GM21723 (cell line): ENCODE data around the gene TPRG1.

ENCODE experiments used
- ATAC-seq: cut with Tn5 transposase; IDR thresholded peaks from one replicate; pipeline ENCODE4 v1.9.1; 2021; ENCODE audit warnings: mild to moderate bottlenecking, moderate library complexity; ENCODE audit not compliant: unreplicated experiment

The TPRG1 gene

DNA sequence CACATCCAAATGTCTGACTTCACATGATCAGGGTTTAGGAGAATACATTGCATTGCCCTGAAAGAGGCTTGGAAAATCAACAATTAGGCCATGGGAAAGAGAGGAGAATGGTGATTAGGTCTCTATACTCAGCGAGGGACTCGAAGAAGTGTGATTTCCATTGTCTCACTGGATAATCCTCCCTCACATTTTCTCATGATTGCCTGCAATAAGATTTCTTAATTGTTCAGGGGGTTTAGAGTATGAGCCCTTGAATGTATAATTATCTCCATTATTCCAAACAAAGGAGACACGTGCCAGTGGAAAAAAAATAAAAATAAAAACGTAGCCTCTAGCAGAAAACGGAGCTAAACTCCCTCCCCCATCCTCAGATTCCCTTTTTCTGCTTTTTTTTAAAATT, 173.2 kb downstream of the TPRG1 start:
- no peak for ATAC-seq

DNA sequence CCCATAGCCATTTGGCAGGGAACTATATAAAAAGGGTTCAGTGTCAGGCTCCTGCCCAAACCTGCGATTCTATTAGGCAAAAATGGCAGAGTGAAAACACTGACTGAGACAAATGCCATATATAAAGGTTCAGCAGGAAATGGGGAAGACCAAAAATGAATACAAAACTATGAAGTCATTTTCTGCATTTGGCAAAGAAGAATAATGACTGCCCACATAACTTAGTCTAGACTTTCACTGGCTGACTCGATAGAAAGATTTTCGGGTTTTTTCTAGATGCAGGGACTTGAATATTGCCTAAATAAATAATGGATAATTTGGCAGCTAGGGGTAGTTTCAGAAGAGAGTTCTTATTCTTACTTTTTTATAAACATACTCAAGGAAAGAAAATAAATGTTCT, 178.0 kb downstream of the TPRG1 start:
- no peak for ATAC-seq

DNA sequence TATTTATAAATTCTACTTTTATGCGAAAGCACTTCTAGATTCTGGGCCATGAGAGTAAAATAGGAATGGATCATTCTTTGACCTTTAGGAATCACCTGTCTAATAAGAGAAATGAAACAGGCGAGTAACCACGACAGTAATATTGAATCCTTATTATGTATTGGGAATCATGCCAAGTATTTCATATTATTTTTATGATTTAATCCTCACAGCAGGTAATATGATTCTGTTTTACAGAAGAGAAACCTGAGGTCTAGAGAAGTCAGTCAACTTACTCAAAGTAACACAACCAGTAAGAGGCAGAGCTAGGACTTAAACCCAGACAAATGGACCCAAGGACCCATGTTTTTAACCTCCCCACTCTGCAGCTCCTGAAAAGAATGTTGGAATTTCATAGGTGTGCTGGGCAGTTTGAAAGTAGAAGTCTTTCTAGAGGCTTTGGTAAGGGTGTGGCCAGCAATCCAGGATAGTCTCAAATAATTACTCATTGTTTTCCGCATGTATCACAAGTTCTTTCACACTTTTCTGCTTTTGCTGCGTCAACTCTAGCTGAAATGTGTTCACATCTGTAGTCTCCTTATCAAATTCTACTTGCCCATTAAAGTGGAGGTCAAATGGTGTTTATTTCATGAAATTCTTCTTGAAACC, 181.7 kb downstream of the TPRG1 start:
- no peak for ATAC-seq

DNA sequence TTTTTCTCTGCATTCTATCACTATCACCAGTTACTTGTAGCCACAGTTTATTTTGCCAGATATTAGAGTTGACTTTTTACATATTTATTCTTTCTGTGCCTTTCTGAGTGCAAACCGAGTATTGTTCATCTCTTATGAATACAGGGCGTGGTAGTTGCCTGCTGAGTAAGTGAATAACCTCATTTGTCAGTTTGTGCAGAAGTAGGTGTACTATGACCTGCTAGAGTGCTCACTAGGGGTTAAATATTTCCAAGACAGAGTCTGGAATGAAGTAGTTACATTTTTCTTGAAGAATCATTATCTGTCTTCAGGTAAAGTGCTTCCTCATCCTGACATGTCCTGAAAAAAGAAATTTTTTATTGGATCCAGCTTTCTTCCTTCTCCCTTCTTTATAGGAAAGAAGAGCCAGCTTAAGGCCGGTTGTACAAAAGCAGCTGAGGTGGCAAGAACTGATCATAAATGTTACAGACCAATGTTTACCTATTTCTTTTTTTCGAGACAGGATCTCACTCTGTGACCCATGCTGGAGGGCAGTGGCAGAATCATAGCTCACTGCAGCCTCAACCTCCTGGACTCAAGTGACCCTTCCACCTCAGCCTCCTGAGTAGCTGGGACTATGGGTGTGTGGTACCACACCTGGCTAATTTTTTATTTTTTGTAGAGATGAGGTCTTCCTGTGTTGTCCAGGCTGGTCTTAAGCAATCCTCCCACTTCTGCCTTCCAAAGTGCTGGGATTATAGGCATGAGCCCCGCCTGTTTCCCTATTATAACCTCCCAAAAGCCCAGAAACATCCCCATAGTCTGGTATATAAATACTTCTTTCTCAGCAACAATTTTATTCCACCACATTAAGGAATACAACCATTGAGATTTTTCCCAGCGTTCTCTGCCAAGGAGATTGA, 182.5 kb downstream of the TPRG1 start:
- no peak for ATAC-seq

DNA sequence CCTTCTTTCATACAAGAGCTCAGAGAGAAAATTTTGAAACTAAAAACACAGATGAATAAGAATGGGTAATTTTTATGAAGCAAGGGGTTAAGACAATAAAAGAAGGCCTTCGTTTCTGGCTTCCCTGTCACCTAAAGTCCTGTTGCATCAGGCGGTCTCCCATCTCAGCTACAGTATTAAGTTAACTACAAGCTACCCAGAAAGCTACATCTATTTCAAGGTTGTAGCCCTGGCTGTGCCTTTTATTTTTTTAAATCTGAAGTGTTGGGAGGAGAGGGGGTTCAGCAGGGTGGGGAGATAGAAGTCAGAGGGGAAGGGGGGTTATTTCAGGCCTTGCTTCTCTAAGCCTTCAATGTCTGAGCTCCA, 183.3 kb downstream of the TPRG1 start:
- ATAC-seq, result no peak

DNA sequence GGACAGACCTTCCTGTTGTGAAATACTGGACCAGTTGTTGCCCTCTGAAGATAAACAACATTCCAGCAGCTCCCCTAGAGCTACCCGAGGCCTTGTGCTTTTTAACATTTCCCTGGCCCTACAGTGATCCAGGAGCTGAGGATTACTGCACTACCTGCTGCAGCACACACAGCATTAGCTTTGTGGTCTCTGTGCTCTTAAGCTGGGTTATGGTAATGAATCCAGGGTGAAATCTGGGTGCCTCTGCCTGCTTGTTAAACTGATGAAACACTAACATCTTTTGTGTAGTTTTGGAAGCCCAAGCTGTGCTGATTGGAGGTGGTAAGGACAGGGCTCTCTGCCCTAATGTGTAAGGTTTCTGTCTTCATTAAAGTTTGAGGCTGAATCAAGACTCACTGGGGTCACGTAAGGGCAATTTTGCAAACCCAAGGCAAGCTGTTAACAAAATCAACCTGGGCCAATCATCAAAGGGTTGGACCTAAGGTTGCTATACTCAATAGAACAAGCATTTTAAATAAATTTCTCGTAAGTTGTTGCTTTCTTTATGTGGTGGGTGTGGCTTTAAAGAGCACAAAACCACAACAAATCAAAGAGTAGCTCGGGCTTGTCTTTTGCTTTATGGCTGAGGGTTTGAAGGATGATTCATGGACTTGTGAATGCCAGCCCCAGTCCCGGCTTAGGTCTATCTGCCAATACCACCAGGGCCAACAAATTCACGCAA, 183.9 kb downstream of the TPRG1 start:
- ATAC-seq, result no peak

DNA sequence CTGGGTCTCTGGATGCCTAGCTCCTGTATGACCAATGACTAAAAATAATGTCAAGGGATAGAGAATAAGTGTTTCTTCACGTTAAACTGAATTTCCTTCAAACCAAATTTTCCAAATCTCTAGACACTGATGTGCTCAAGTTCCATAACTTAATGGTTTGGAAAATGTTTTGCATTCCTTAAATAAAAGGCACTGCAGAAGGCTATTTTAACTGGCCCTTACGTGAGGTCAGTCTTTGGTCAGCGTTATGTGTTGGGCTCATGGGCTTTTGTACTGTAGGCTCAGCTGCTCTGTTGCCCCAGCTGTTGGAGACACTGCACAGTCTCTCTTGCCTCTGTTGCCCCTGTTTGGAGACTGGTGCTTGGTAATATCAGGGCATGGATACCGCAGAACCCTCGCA, 188.5 kb downstream of the TPRG1 start:
- no peak for ATAC-seq

DNA sequence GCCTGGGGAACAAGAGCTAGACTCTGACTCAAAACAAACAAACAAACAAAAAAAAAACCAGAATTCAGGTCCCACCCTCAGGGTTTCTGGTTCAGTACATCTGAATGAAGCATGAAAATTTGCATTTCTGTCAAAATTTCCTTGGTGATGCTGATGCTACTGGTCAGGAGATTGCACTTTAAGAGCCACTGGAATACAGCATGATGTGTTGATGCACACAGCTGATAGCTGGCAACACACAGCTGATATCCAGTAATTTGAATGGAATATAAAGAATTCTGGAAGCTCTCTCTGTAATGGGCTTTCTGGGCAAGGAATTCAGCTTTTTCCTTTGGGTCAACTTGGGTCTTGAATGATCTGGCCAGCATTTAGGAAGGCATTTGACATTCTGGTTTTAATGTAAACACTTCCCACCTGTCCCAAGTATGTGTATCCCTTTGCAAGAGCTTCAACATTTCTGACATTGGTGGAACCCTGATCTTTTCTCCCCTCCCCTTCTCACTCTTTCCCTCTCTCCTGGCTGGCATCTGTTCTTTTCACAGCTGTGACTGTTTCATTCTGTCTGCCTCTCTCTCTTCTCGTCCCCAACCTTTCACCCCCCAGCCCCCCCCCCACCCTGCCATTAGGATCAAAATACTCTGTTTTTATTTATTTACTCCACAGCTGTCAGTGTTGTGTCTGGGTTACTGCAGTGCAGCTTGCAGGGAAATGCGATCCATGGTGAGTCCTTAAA, 189.5 kb downstream of the TPRG1 start:
- ATAC-seq, result no peak

DNA sequence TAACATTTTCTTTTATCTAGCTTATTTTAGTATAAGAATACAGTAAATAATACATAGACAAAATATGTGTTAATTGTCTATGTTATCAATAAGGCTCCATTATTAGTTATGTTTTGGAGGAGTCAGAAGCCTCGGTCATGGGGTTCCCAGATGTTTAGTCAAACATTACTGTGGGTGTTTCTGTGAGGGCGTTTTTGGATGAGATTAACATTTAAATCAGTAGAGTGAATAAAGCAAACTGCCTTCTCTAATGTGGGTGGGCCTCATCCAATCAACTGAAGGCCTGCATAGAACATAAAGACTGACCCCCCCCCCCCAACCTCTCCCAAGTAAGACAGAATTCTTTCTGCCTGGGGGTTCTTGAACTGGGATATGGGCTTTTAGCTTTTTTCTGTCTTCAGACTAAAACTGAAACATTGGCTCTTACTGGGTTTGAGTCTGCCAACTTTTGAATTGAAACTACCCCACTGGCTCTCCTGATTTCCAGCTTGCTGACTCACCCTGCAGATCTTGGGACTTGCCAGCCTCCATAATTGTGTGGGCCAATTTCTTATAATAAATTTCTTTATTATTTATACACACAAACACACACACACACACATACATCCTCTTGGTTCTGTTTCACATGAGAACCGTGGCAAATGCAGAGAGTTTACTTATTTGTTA, 192.0 kb downstream of the TPRG1 start:
- no peak for ATAC-seq

DNA sequence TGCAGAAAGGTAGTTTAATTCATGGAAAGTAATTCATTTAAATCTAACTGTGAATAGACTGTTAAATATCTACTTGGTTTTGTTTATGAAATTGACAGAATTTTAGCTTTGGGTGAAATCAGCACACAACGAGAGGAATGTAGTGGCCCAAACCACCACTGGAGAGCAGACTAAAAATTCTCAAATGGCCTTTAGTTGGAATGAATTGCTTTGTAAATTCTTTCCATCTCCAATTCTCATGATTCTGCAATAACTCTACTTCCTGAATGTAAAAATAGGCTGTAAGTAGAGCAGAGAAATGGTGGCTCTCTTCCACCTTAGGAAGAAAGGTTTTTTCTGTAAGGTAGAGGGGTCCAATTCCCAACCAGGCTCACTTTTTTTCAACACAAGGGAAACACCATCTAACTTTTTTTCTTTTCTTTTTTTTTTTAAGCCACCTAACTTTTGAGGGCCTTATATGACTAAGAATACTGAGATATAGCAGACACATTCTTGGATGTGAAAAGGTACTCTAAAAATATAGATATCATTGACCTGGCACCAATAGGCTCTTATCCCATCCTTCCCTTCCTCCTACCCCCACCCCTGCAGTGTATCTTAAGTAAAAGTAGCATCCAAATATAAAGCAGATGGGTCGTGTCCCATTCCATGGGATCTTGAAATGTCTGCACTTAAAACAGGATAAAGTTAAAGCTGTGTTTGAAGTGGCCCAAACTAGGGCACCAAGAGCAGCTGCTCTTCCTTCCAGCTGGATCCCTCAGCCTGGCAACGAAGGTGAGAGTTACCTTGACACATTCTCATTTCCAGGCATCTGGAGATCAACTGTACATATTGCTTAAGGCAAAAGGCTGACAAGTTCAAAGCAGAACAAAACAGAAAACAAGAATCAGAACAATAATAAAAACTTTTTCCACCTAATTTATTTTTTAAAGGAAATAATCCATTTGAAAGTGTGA, 194.1 kb downstream of the TPRG1 start:
- no peak for ATAC-seq

DNA sequence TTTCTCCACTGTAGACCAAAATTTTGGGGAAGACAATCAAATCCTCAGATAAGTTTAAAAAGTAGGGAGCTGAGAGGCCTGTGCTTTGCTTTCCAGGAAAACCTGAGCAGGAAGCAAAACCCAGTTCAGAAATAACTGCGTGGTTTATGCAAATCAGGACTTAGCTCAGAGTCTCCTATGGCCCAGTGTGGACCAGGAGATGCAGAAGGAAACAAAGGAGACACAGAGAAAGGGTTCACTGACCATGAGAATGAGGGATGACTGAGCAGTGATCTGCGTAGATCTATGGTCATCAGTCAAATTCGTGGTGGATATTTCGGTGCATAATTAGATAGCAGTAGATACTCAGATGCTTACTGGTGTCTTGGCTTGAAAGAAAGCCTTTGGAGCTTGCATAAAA, 196.6 kb downstream of the TPRG1 start:
- no peak for ATAC-seq

DNA sequence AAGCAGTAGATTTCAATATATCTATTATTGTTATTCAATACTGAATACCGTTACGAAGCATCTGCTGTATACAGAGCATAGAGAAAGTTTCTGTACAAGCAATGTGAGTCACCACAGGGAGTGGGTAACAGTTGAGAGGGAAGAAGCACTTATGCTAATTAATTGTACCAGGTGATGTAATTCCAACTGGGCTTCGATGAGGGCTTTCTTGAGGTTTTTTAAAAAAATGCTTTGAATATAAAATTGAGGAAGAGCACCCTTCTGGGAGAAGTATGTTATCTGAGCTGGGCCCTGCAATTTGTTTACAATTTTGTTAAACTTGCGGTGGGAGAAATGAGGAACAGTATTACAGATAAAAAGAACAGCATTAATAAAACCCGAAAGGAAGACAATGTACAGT, 197.9 kb downstream of the TPRG1 start:
- no peak for ATAC-seq

DNA sequence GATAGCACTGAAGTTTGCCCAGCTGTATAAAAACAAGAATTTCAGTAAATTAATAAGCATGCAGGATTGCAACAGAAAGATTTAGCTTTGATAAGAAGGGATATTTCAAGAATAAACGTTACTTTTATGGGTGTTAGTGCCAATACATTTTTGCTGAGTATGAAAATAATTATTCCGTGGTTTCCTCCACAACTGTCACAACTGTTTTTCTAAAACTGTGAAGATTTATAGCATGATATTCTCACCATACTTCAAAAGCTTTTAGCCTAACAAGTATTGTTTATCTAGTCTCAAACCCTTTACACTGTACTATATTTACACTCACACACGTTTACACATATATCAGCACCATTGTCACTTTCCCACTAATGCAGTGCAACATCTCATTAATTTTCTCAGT, 200.5 kb downstream of the TPRG1 start:
- no peak for ATAC-seq
